ENCODE results near the gene WDR41. TPM values are rescaled to one million over a fixed set of nuclear protein-coding genes. Genes with fewer than 3 reads are reported as not detected.
A peak's percentile ranks its signal among the peaks of the same experiment; 100 is the strongest.
"Not testable (repeated sequence)": the region's sequence is repeated elsewhere in the genome, so short reads cannot be mapped to it uniquely, and the experiment has no call there.

The WDR41 gene
- total RNA-seq, 1 donor from 2014 or later, result 87.2 TPM

DNA sequence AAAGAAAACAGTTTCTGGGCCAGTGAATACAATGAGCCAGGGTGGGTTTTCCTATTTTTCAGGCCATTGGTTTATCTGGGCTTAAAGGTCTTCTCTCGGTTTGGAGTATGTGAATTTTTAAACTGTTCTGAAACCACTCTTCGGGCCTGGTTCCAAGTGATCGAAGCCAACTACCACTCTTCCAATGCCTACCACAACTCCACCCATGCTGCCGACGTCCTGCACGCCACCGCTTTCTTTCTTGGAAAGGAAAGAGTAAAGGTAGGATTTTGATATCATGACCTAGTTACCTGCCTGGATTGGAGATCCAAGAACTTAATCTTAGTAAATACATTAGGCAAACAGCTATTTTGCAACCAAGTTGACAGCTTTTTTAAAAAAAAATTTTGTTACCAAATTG is 79.1 kb downstream of the WDR41 start:
- DNase-seq (ENCODE audit: low spot score in 2 of 2), result no peak
- FAIRE-seq, result no peak

DNA sequence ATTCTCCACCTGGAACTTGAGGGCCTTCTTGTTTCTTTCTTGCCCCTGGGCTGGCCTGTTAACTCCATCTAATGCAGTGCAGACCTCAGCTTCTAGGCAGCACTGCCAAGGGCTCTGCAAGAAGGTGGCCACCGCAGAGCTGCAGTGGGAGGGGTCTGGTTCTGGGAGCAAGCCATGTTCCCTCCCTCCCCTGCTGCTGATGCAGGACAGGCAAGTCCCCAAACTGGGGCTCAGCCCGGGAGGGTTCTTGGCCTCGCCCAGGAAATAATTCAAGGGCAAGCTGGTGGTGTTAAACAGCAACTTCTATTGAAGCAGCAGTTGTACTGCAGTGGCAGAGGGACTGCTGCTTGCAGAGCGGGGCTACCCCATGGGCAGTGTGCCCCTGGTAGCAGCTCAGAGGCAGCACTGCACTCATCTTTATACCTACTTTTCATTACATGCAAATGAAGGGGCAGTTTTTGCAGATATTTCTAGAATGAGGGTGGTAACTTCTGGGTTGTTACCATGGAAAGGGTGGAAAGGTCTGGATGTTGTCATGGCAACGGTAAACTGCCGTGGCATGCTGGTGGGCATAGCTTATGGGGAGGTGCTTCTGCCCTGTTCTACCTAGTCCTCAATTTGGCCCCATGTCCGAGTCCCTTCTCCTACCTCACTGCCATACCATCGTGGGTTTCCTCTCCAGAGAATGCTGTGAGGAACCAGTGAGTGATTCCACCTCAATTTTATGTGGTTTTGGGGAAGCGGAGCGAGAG is 82.1 kb downstream of the WDR41 start:
- FAIRE-seq, result no peak
- no peak for DNase-seq (ENCODE audit: low spot score in 2 of 2)

DNA sequence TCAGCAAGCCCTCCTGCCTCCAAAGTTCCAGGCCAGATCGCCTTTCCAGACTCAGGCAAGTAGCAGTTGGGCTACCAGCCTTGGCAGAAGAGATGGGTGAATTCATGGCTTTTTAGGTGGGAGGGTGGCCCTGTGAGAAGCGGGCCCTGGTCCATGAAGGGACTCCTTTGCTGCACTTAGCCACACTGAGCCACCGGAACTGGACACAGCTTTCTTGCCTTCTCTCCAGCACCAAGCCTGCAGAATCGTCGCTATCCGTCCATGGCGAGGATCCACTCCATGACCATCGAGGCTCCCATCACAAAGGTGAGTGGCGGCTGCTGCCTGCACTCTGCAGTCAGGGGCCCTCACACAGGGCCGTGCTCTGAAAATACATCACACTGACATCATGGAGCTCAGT is 85.0 kb downstream of the WDR41 start:
- DNase-seq (ENCODE audit: low spot score in 2 of 2), result no peak

DNA sequence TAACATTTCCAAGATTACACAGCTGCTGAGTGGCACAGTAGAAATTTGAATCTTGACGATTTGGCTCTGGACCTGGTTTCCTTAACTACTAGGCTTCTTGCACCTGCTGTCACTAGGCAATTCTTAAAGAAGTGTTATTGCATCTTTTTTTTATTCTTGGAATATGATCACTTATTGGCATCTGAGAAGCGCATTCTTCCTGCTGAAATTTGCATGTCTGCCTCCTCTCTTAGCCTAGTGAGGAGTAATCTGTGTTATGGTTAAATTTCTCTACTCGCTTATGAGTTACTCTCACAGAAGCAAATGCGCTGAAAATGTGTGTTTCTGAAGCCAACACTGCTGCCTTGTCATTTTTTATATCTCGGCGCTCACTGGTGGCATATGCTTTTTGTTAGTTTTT is 89.3 kb downstream of the WDR41 start:
- FAIRE-seq (no peak), DNase-seq (ENCODE audit: low spot score in 2 of 2) (no peak)

More for the DNA sequence above, 85.0 kb downstream of the WDR41 start:
- no peak for FAIRE-seq

DNA sequence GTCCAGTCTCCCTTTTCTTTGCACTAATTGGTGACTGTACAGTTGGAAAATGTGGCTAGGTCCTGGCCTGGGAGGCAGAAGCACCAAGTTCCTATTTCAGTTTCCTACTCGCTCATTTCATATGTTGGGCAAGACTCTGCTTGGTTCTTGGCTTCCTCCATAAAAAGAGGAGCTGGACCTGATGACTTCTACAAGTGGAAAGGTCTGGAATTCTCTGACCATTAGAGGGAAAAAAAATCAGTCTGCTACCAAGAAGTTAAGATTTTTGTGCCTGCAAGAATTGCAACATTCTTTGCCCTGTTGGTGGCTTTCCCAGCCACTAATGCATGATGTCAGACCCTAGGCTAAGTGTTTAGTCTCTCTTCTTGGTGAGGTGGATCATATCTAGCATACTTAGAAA is 91.5 kb downstream of the WDR41 start:
- FAIRE-seq, result no peak
- peak in 1 of 2 donors; percentile 27 for DNase-seq (ENCODE audit: low spot score in 2 of 2)

DNA sequence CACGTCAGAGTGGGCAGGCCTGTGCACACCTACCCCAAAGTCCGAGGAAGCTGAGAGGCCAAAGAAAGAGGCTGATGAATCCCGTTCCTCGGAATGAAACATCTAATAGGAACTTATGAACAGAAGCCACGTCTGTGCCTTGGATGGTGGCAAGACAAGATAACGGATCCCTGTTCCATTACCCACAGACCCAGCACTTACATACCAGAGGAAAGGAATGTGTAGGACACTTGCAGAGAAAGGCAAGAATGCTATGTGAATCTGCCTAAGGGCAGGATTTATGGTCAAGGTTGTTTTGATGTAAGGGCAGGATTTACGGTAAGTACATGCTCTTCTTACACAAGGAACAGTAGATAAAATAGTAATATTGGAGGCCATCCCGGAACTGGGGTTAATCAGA is 93.2 kb downstream of the WDR41 start:
- no peak for DNase-seq (ENCODE audit: low spot score in 2 of 2)
- FAIRE-seq, result no peak

DNA sequence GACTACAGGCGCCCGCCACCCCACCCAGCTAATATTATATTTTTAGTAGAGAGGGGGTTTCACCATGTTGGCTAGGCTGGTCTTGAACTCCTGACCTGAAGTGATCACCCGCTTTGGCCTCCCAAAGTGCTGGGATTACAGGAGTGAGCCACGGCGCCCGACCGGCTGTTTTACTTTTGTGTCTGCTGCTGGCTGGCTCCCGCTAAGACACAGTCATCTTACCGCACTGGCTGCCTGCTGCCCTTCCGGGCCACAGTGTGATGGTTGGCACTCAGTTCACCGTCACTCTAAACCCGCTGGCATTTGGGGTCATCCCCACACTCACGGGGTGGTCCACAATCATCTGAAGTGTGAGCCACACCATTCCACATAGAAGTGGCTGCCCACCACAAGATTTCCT is 93.7 kb downstream of the WDR41 start:
- DNase-seq (ENCODE audit: low spot score in 2 of 2) (no peak), FAIRE-seq (no peak)

DNA sequence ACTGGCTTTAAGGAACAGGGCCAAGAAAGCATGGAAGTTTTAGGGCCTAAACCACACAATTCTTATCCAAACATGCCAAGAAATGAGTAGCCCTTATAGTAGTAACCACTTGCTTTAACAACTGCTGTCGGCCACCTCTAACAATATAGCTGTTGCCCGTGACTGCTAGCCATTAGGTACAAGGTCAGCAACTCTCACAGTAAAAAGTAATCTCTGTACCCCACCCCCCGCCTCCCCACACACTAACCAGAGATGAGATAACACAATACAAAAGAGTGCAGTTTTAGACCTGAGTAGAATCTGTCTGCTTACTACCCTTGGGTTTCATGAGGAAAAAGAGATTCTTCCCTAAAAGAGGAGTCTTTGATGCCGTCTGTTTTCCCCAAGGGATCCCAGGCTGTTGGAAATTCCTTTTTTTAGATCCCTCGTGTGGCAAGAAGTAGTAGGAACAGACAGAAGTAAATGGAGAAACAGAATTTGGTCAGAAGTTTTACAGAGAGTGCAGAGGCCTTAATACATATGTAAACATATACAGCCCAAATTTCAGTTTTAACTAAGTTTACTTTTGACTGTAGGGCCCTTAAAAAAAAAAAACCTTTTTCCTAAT is 94.3 kb downstream of the WDR41 start:
- DNase-seq (ENCODE audit: low spot score in 2 of 2) (no peak), FAIRE-seq (no peak)

DNA sequence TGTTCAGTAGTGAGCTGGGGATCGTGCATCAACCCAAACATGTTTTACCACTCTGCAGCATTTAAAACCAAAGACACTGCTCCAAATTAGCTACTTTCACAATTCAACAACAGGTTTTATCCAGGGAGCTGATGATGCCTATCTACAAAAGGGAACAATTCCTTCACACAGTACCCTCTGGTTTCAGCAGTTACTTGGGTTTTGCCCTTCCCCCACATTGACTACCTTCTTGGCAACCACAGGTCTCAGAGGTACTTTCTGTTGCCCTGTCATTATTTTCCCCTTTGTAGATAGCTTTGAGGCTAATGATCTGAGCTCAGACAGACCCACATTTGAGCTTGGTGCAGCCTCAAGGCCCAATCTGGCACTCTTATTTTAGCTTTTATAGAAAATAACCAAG is 96.1 kb downstream of the WDR41 start:
- DNase-seq (ENCODE audit: low spot score in 2 of 2) (no peak), FAIRE-seq (no peak)

DNA sequence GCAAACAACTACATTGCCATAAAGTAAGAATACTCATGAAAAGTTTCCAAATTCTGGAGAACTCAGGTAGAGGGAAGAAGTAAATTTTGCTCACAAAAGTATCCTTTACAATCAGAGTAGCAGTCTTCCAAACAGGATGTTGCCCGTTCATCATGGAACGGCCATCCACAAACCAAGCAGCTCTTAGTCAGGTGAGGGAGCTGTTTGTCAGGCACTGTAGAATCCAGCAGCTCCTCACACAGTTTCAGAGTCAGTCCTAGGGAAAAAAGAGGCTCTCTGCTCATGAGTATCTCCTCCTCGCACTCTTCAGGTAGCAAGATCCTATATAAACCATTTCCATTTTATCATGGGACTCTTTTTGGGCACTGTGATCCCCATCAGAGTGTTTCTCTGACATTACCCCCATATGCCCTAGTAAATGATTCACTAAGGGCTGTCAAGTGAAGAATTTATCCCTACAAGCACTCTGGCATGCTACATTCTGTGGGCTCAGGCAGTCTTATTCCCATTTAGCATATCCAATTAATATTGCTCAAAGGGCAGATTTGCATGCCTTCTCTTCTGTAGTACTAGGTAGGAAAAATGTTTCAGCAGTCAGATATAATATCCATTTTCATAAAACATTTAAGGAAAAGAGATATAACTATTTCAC is 97.9 kb downstream of the WDR41 start:
- no peak for DNase-seq (ENCODE audit: low spot score in 2 of 2)

DNA sequence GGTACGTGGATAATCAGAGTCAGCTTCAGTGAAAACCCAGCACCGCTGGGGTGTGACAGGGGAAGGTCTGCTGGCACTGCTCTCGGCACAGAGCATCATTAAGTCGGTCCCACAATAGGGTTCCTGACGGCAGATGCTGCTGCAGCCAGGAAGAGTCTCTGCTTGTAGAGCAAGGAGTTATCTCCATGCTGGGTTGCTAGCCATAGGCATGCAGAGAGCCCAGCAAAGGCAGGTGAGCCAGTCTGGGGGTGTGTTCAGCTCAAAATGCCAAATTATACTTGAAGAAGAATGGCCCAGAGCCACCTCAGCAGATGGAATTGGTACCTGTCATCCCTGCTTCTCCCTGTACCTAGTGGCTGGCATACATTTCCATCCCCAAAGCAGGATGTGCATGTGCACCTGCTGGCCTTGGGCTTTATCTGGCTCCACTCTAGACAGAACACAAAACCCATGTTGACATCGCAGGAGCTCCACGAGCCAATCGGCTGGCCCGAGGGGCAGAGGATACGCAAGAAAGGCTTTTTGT is 100.8 kb downstream of the WDR41 start:
- FAIRE-seq (no peak), DNase-seq (ENCODE audit: low spot score in 2 of 2) (no peak)

More for the DNA sequence above, 97.9 kb downstream of the WDR41 start:
- FAIRE-seq, result no peak

DNA sequence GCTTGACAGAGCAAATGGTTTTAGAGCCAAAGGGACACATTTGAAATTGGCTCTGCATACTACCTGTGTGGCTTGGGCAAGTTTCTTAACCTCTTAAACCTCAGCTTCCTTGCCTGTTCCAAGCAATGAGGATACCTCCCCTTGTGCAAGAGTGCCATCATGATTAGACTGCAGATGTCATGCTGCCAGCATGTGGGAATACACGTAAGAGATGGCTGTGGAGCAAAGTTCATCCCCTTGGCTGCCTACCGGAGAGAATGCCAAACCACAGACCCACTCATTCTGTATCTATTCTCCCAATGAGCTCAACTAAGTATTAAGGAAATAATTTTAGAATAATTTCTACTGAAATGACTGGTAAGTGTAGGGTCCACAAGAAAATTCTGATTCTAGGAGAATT is 101.3 kb downstream of the WDR41 start:
- DNase-seq (ENCODE audit: low spot score in 2 of 2), result no peak
- no peak for FAIRE-seq

DNA sequence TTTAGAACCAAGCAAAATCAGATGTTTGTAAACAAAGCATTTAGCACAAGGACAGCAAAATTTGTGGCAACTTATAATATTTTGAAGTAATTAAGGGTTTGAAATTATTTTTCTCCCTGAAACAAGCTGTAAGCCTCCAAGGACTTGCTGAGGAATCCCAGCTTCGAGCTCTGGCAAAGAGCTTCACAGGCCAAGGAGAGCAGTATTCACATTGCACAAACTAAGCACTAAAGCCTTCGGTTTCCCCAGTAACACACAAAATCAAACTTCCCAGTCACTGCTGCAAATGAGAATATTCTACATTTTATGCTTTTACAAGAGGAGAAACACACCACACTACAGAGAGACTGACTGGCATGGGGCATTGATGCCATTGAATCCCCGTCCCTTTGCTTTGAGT is 101.9 kb downstream of the WDR41 start:
- DNase-seq (ENCODE audit: low spot score in 2 of 2), result no peak
- FAIRE-seq, result no peak

DNA sequence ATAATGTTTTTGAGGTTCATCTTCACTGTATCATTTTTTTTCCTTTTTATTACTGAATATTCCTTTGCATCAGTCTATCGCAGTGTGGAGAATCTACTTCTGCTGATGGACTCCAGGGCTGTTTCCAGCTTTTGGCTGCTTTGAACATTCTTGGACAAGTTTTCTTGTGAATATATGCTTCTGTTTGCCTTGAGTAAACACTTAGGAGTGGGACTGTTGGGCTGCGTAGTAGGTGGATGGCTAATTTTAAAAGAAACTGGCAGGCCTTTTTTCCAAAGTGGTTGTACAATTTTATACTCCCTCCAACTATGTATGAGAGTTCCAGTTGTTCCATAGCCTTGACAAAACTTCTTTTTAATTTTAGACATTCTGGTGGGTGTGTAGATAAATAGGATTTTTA is 102.4 kb downstream of the WDR41 start:
- FAIRE-seq, result no peak

DNA sequence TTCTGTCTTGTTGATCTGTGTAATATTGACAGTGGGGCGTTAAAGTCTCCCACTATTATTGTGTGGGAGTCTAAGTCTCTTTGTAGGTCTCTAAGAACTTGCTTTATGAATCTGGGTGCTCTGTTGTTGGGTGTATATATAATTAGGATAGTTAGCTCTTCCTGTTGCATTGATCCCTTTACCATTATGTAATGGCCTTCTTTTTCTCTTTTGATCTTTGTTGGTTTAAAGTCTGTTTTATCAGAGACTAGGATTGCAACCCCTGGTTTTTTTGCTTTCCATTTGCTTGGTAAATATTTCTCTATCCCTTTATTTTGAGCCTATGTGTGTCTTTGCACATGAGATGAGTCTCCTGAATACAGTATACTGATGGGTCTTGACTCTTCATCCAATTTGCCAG is 105.8 kb downstream of the WDR41 start:
- DNase-seq (ENCODE audit: low spot score in 2 of 2); FAIRE-seq: not testable (repeated sequence)

More for the DNA sequence above, 102.4 kb downstream of the WDR41 start:
- no peak for DNase-seq (ENCODE audit: low spot score in 2 of 2)

DNA sequence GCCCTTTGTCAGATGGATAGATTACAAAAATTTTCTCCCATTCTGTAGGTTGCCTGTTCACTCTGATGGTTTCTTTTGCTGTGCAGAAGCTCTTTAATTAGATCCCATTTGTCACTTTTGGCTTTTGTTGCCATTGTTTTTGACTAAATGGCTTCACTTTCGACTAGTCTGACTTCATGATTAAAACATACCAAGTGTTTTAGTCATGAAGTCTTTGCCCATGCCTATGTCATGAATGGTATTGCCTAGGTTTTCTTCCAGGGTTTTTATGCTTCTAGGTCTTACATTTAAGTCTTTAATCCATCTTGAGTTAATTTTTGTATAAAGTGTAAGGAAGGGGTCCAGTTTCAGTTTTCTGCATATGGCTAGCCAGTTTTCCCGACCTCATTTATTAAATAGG is 108.8 kb downstream of the WDR41 start:
- DNase-seq (ENCODE audit: low spot score in 2 of 2); FAIRE-seq: not testable (repeated sequence)

Other genes starting within 250 kb of the WDR41 start
- not detected for gene OTP, start 146.4 kb upstream of the WDR41 start, total RNA-seq

Data from frontal cortex (tissue), 4 donors.